Measurements from ENCODE around the gene AK1. TPM values are rescaled to one million over a fixed set of nuclear protein-coding genes. Genes with fewer than 3 reads are reported as not detected.

Gene AK1
- total RNA-seq, 2 experiments from 2014 or later, result 46.7 to 52.6 TPM

- H3K4me1 ChIP-seq (ENCODE audit: insufficient read depth, low read length), result peaks cover 11% of the 10 kb centered on the region
- H3K36me3 Mint-ChIP-seq (ENCODE audit: low read depth), result peaks cover 32% of the 10 kb centered on the region
- DNase-seq (no peak), ATAC-seq (ENCODE audit: poor library complexity) (no peak)
- intact Hi-C loops (cut with DNase I, micrococcal nuclease), result loop anchor here in 1 of 2 experiments (5.0 kb wide), 1 partner anchor 37 kb away; the partner anchor contains the start of gene ST6GALNAC4
- POLR2A ChIA-PET, result no interaction called here
- H3K4me3 Mint-ChIP-seq, result no peak overlapping the region
- H3K9me3 ChIP-seq (ENCODE audit: control insufficient read depth in 1 of 2, insufficient read depth in 1 of 2, low read length in 2 of 2), result no peaks in the 10 kb centered on the region
- H3K27ac ChIP-seq (ENCODE audit: low read depth in 1 of 2, low read length in 2 of 2), result no peak overlapping the region
- H3K27me3 Mint-ChIP-seq, result no peaks in the 10 kb centered on the region
- H3K27me3 ChIP-seq (ENCODE audit: control insufficient read depth in 1 of 2, insufficient read depth in 2 of 2, low read length in 2 of 2), result peaks cover 5 to 6% of the 10 kb centered on the region in 2 experiments
- no peak overlapping the region for H3K4me3 ChIP-seq (ENCODE audit: low read length)
- no peak for TF ChIP-seq CTCF (IDR thresholded peaks at IDR 0.05)
- H3K4me1 Mint-ChIP-seq (ENCODE audit: low read depth), result peaks cover 5% of the 10 kb centered on the region
- CTCF ChIA-PET, result no interaction called here
- H3K36me3 ChIP-seq (ENCODE audit: insufficient read depth, low read length), result peaks cover 14% of the 10 kb centered on the region
- no peak overlapping the region for H3K27ac Mint-ChIP-seq
- H3K9me3 Mint-ChIP-seq, result no peaks in the 10 kb centered on the region
Observed at GRCh38 chr9:127880143-127880542, 2.7 kb upstream of the AK1 start.

GRCh38 chr9:127878652-127879390 lies 1.3 kb upstream of the AK1 start:
- Mint-ChIP-seq H3K36me3 (ENCODE audit: low read depth) (peaks cover 19% of the 10 kb centered on the region), H3K4me3 (no peak overlapping the region), H3K9me3 (no peaks in the 10 kb centered on the region), H3K27me3 (no peaks in the 10 kb centered on the region), H3K27ac (no peak overlapping the region), H3K4me1 (ENCODE audit: low read depth) (no peaks in the 10 kb centered on the region)
- peaks cover 9% of the 10 kb centered on the region for H3K4me1 ChIP-seq (ENCODE audit: insufficient read depth, low read length)
- H3K27me3 ChIP-seq (ENCODE audit: control insufficient read depth in 1 of 2, insufficient read depth in 2 of 2, low read length in 2 of 2), result peaks cover 5 to 6% of the 10 kb centered on the region in 2 experiments
- ChIA-PET POLR2A (no interaction called here), CTCF (interaction anchor here (1.4 kb wide), 1 partner anchor 9 kb away, joined by 3 read pairs; no protein-coding TSS in a partner anchor)
- H3K9me3 ChIP-seq (ENCODE audit: control insufficient read depth in 1 of 2, insufficient read depth in 1 of 2, low read length in 2 of 2), result no peaks in the 10 kb centered on the region
- TF ChIP-seq CTCF (IDR thresholded peaks at IDR 0.05), result no peak
- H3K4me3 ChIP-seq (ENCODE audit: low read length), result no peak overlapping the region
- no peak overlapping the region for H3K27ac ChIP-seq (ENCODE audit: low read depth in 1 of 2, low read length in 2 of 2)
- ATAC-seq (ENCODE audit: poor library complexity) (no peak), DNase-seq (no peak)
- peaks cover 2% of the 10 kb centered on the region for H3K36me3 ChIP-seq (ENCODE audit: insufficient read depth, low read length)
- intact Hi-C loops (cut with DNase I, micrococcal nuclease), result loop anchor here in 1 of 2 experiments (5.0 kb wide), 1 partner anchor 33 kb away; no protein-coding TSS in a partner anchor

GRCh38 chr9:127878001-127878651 lies 651 bp upstream of the AK1 start:
- Histone ChIP-seq H3K27ac (ENCODE audit: low read depth in 1 of 2, low read length in 2 of 2) (no peak overlapping the region), H3K4me3 (ENCODE audit: low read length) (no peak overlapping the region), H3K27me3 (ENCODE audit: control insufficient read depth in 1 of 2, insufficient read depth in 2 of 2, low read length in 2 of 2) (peaks cover 5 to 6% of the 10 kb centered on the region in 2 experiments), H3K9me3 (ENCODE audit: control insufficient read depth in 1 of 2, insufficient read depth in 1 of 2, low read length in 2 of 2) (no peaks in the 10 kb centered on the region), H3K4me1 (ENCODE audit: insufficient read depth, low read length) (peaks cover 9% of the 10 kb centered on the region), H3K36me3 (ENCODE audit: insufficient read depth, low read length) (no peaks in the 10 kb centered on the region)
- H3K27ac Mint-ChIP-seq, result no peak overlapping the region
- DNase-seq, result no peak
- no peak overlapping the region for H3K4me3 Mint-ChIP-seq
- ChIA-PET CTCF (interaction anchor here (1.4 kb wide), 1 partner anchor 8 kb away, joined by 3 read pairs; no protein-coding TSS in a partner anchor), POLR2A (no interaction called here)
- peaks cover 15% of the 10 kb centered on the region for H3K36me3 Mint-ChIP-seq (ENCODE audit: low read depth)
- no peaks in the 10 kb centered on the region for H3K27me3 Mint-ChIP-seq
- H3K4me1 Mint-ChIP-seq (ENCODE audit: low read depth), result no peaks in the 10 kb centered on the region
- H3K9me3 Mint-ChIP-seq, result no peaks in the 10 kb centered on the region
- no peak for ATAC-seq (ENCODE audit: poor library complexity)
- intact Hi-C loops (cut with DNase I, micrococcal nuclease), result loop anchor here in 1 of 2 experiments (5.0 kb wide), 1 partner anchor 34 kb away; no protein-coding TSS in a partner anchor
- TF ChIP-seq CTCF (IDR thresholded peaks at IDR 0.05), result no peak

Data from CD4-positive, alpha-beta T cell (primary cell).